ENCODE data around the gene PCDH17. TPM values are rescaled to one million over a fixed set of nuclear protein-coding genes. Genes with fewer than 3 reads are reported as not detected.
A peak's percentile ranks its signal among the peaks of the same experiment; 100 is the strongest.

PCDH17 gene
- total RNA-seq, 2 donors from 2014 or later: 0.15 to 0.29 TPM

- Mint-ChIP-seq H3K27ac (no peak overlapping the region), H3K4me3 (peak overlapping the region; percentile 78), H3K27me3 (peaks cover 68% of the 10 kb centered on the region), H3K36me3 (ENCODE audit: low read depth) (no peaks in the 10 kb centered on the region), H3K4me1 (peaks cover 21% of the 10 kb centered on the region)
- peak in 2 of 3 donors; percentile 12 to 40 for DNase-seq
- H3K9me3 ChIP-seq (ENCODE audit: control insufficient read depth, low read length, poor library complexity, severe bottlenecking): no peaks in the 10 kb centered on the region
- peak; percentile 76 for ATAC-seq
These were observed 1.7 kb upstream of the PCDH17 start for GRCh38 chr13:57629821-57630235.

DNA sequence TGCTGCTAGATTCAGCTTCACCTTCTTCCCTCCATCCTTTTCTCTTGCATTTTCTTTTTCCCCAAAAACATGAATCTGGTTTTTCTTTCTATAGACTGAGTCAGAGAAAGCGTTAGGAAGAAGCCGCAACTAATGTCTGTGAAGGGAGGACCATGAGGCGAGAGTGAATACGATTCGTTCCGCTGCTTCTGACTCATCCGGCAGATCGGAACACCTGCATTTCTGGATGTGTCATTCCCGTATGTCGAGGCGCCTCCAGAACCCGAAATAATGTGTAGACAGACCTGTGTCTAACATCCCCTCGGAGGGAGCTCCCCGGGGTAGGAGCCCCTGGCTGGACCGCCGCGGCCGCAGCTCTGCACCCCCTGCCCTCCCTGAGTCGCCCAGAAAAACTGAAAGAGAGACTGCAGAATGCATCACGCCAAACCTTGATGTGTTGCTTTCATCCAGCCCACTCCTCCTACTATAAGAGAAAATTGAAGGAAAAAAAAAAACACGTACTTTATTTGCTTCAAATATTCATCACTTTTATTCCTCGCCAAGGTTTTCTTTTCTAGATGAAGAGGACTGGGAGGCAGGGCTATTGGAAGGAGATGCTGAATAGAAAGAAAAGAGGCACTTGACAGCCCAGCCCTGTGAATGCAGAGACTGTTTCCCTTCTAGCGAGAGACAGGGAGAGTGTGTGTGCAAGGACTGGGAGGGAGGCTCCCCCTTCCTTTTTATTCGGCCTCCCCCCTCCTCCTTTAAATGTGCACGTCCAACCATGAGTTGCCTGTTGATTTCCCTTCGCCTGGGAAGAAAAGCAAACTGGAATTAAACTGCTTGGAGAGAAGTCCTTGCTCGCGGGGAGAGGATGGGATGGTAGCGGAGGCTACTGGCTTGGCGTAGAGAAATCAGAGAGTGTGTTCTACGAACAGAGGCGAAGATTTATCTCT is 616 bp upstream of the PCDH17 start:
- H3K4me1 Mint-ChIP-seq: peaks cover 21% of the 10 kb centered on the region
- peak overlapping the region; percentile 87 for H3K27ac Mint-ChIP-seq
- H3K27me3 Mint-ChIP-seq: peaks cover 68% of the 10 kb centered on the region
- DNase-seq (no peak), ATAC-seq (no peak)
- H3K9me3 ChIP-seq (ENCODE audit: control insufficient read depth, low read length, poor library complexity, severe bottlenecking): no peaks in the 10 kb centered on the region
- H3K36me3 Mint-ChIP-seq (ENCODE audit: low read depth): no peaks in the 10 kb centered on the region
- H3K4me3 Mint-ChIP-seq: peak overlapping the region; percentile 92

DNA sequence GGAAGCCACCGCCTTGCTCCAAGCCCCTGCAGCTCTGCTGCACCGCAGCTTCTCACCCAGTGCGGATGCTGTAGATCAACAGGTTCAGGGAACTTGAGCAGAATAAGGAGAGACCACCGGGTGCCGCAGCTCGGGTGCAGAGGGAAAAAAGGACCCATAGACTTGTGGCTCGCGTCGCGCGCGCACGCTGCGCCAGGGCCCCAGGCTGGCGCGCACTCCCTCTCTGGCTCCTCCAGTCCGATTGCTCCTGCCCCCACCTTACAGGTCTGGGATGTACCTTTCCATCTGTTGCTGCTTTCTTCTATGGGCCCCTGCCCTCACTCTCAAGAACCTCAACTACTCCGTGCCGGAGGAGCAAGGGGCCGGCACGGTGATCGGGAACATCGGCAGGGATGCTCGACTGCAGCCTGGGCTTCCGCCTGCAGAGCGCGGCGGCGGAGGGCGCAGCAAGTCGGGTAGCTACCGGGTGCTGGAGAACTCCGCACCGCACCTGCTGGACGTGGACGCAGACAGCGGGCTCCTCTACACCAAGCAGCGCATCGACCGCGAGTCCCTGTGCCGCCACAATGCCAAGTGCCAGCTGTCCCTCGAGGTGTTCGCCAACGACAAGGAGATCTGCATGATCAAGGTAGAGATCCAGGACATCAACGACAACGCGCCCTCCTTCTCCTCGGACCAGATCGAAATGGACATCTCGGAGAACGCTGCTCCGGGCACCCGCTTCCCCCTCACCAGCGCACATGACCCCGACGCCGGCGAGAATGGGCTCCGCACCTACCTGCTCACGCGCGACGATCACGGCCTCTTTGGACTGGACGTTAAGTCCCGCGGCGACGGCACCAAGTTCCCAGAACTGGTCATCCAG is 964 bp downstream of the PCDH17 start:
- no peak overlapping the region for H3K27ac Mint-ChIP-seq
- H3K36me3 Mint-ChIP-seq (ENCODE audit: low read depth): no peaks in the 10 kb centered on the region
- peaks cover 68% of the 10 kb centered on the region for H3K27me3 Mint-ChIP-seq
- DNase-seq (no peak), ATAC-seq (no peak)
- peaks cover 21% of the 10 kb centered on the region for H3K4me1 Mint-ChIP-seq
- no peaks in the 10 kb centered on the region for H3K9me3 ChIP-seq (ENCODE audit: control insufficient read depth, low read length, poor library complexity, severe bottlenecking)
- H3K4me3 Mint-ChIP-seq: peak overlapping the region; percentile 92

- no peaks in the 10 kb centered on the region for H3K36me3 Mint-ChIP-seq (ENCODE audit: low read depth)
These were observed 1.8 kb downstream of the PCDH17 start for GRCh38 chr13:57633141-57633949.

GRCh38 chr13:57633950-57634838 is 2.6 kb downstream of the PCDH17 start:
- DNase-seq (no peak), ATAC-seq (no peak)
- peaks cover 17% of the 10 kb centered on the region for H3K4me1 Mint-ChIP-seq
- H3K27ac Mint-ChIP-seq: no peak overlapping the region
- H3K4me3 Mint-ChIP-seq: no peak overlapping the region
- H3K9me3 ChIP-seq (ENCODE audit: control insufficient read depth, low read length, poor library complexity, severe bottlenecking): no peaks in the 10 kb centered on the region
- H3K27me3 Mint-ChIP-seq: peaks cover 52% of the 10 kb centered on the region
- H3K36me3 Mint-ChIP-seq (ENCODE audit: low read depth): no peaks in the 10 kb centered on the region

More at GRCh38 chr13:57633141-57633949, 1.8 kb downstream of the PCDH17 start:
- H3K27ac Mint-ChIP-seq: no peak overlapping the region
- H3K4me3 Mint-ChIP-seq: peak overlapping the region; percentile 92
- no peaks in the 10 kb centered on the region for H3K9me3 ChIP-seq (ENCODE audit: control insufficient read depth, low read length, poor library complexity, severe bottlenecking)
- ATAC-seq (no peak), DNase-seq (no peak)
- H3K27me3 Mint-ChIP-seq: peaks cover 60% of the 10 kb centered on the region
- peaks cover 21% of the 10 kb centered on the region for H3K4me1 Mint-ChIP-seq

DNA sequence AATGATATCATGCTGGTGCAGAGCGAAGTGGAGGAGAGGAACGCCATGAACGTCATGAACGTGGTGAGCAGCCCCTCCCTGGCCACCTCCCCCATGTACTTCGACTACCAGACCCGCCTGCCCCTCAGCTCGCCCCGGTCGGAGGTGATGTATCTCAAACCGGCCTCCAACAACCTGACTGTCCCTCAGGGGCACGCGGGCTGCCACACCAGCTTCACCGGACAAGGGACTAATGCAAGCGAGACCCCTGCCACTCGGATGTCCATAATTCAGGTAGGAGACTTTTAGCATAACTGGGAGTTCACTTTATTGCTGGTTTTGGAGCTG is 3.3 kb downstream of the PCDH17 start:
- Mint-ChIP-seq H3K27ac (no peak overlapping the region), H3K27me3 (peaks cover 45% of the 10 kb centered on the region), H3K4me3 (no peak overlapping the region), H3K36me3 (ENCODE audit: low read depth) (no peaks in the 10 kb centered on the region), H3K4me1 (peaks cover 16% of the 10 kb centered on the region)
- ATAC-seq: no peak
- no peak for DNase-seq
- H3K9me3 ChIP-seq (ENCODE audit: control insufficient read depth, low read length, poor library complexity, severe bottlenecking): no peaks in the 10 kb centered on the region

GRCh38 chr13:57635541-57636085 is 4.1 kb downstream of the PCDH17 start:
- no peaks in the 10 kb centered on the region for H3K9me3 ChIP-seq (ENCODE audit: control insufficient read depth, low read length, poor library complexity, severe bottlenecking)
- no peak for ATAC-seq
- no peak overlapping the region for H3K27ac Mint-ChIP-seq
- H3K4me1 Mint-ChIP-seq: peaks cover 13% of the 10 kb centered on the region
- no peak for DNase-seq
- H3K36me3 Mint-ChIP-seq (ENCODE audit: low read depth): no peaks in the 10 kb centered on the region
- H3K27me3 Mint-ChIP-seq: peaks cover 37% of the 10 kb centered on the region
- H3K4me3 Mint-ChIP-seq: no peak overlapping the region

DNA sequence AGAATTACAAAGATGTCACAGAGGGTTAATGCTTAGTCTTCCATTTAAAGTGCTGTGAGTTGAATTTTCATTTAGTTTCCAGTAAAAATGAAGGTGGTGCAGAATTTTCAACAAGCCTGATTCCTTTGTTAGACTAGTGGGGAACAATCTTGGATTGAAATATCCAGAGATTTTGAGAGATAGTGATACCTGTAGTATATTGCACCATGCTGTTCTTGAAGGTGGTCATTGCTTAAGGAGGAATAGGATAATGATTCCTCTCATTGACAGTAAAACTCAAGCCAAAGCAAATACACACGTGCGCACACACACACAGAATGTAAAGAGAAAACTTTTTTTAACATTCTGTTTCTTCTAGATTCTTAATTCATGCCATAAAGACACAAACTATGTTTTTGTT is 5.3 kb downstream of the PCDH17 start:
- DNase-seq (no peak), ATAC-seq (no peak)
- Mint-ChIP-seq H3K27me3 (peaks cover 25% of the 10 kb centered on the region), H3K27ac (no peak overlapping the region), H3K4me1 (peaks cover 4% of the 10 kb centered on the region), H3K4me3 (no peak overlapping the region), H3K36me3 (ENCODE audit: low read depth) (no peaks in the 10 kb centered on the region)
- no peaks in the 10 kb centered on the region for H3K9me3 ChIP-seq (ENCODE audit: control insufficient read depth, low read length, poor library complexity, severe bottlenecking)

DNA sequence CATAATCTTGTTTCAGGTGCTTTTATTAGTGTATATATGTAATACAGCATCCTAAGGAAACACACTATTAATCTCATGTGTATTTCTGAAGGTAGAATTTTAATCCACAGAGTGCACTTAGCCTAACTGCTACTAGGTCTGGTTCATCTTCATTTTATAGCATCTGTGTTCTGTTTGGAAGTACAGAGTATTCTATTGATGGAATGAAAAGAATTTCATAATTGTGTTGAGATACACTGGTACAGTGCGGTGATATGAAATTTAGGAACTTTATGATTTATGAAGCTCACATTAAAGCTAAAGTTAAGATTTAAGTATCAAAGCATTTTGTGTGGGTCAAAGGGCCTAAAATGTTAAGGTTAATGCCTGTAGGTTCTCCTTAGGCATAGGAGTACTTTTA is 6.0 kb downstream of the PCDH17 start:
- H3K9me3 ChIP-seq (ENCODE audit: control insufficient read depth, low read length, poor library complexity, severe bottlenecking): no peaks in the 10 kb centered on the region
- Mint-ChIP-seq H3K4me1 (no peaks in the 10 kb centered on the region), H3K27me3 (peaks cover 18% of the 10 kb centered on the region), H3K27ac (no peak overlapping the region), H3K4me3 (no peak overlapping the region), H3K36me3 (ENCODE audit: low read depth) (no peaks in the 10 kb centered on the region)
- ATAC-seq: no peak
- no peak for DNase-seq

DNA sequence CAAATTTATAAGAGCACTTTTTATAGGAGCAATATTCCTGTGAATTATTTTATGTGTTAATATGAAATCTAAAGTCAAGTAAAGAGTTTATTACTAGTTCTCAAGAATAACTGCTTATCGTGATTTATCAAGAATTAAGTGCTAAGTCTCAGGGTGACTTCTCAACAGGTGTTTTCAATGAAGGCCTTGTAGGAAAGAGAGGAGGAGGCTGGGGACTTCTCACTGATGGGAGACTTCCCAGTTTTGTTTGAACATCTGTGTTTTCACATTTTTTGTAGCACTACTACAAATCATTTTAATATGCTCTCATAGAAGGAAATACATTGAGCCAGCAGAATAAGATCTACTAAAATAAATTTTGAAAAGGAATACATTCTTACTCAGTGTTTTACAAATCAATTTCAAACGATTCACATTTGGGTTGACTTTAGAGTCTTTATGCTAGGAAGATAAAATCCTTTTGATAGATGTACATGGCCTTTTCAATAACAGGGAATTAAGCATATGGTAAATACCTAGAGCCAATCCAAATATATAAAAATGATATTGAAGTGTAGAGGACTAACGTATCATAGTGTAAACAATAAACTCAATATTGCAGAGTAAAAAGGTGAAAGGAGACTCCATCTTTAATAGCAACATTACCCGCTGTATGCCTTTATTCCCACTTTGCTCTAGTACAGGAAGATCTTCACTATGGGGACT is 6.8 kb downstream of the PCDH17 start:
- Mint-ChIP-seq H3K4me3 (no peak overlapping the region), H3K27me3 (peaks cover 10% of the 10 kb centered on the region), H3K27ac (no peak overlapping the region), H3K36me3 (ENCODE audit: low read depth) (no peaks in the 10 kb centered on the region), H3K4me1 (no peaks in the 10 kb centered on the region)
- ATAC-seq (no peak), DNase-seq (no peak)
- H3K9me3 ChIP-seq (ENCODE audit: control insufficient read depth, low read length, poor library complexity, severe bottlenecking): no peaks in the 10 kb centered on the region

DNA sequence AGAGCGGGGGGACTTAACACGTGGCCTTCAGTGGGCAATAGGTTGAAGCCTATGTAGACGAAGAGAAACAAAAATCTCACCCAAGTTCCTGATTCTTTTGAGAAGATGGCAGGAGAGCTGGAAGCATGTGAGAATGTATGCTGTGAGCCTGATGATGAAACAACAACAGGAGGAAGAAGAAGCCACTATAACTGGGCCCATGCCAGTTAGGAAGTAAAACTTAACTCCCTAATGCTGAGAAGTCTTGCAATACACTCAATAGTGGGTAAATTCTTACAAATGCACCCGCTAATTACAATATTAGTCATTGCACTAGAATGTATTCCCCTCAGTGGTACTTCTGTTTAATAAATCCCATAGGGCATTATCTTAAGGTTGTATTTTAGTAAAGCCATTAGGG is 9.1 kb downstream of the PCDH17 start:
- H3K27me3 Mint-ChIP-seq: no peaks in the 10 kb centered on the region
- H3K9me3 ChIP-seq (ENCODE audit: control insufficient read depth, low read length, poor library complexity, severe bottlenecking): no peaks in the 10 kb centered on the region
- ATAC-seq (no peak), DNase-seq (no peak)
- H3K27ac Mint-ChIP-seq: no peak overlapping the region
- H3K36me3 Mint-ChIP-seq (ENCODE audit: low read depth): no peaks in the 10 kb centered on the region
- H3K4me1 Mint-ChIP-seq: no peaks in the 10 kb centered on the region
- no peak overlapping the region for H3K4me3 Mint-ChIP-seq

Measured in T-helper 17 cell (primary cell).